ENCODE results near the gene RPUSD3.

GRCh38 chr3:9791790-9792404 is 51.9 kb downstream of the RPUSD3 start:
- no peak for TF ChIP-seq CTCF (IDR thresholded peaks at IDR 0.05; ENCODE audit: low read depth, low read length, missing input control)
- no peak for TF ChIP-seq JUND (IDR thresholded peaks at IDR 0.05)
- TF ChIP-seq RXRA (IDR thresholded peaks at IDR 0.05): no peak
- TF ChIP-seq RAD21 (IDR thresholded peaks at IDR 0.05): no peak
- TF ChIP-seq TAF1 (conservative IDR thresholded peaks at IDR 0.05): no peak
